AG04450 (cell line): ENCODE data around the gene DNM3. TPM values are rescaled to one million over a fixed set of nuclear protein-coding genes. Genes with fewer than 3 reads are reported as not detected.

Experiments
- CTCF ChIA-PET: fragments of 300-600, 350-600 bp; formaldehyde crosslinking; extraction: SDS; loops from one replicate; lab custom pipeline; 2022; ENCODE audit warnings: antibody characterized with exemption, inconsistent platforms; lab: Charles Lee
- POLR2A ChIA-PET: fragments of 350-600 bp; formaldehyde crosslinking; extraction: SDS; loops from one replicate; lab custom pipeline; 2021; ENCODE audit warnings: antibody characterized with exemption, inconsistent platforms; lab: Yijun Ruan, JAX
- DNase-seq: peaks from one replicate; pipeline ENCODE4 v3.0.0-alpha.2; 2011; ENCODE audit warnings: low read depth, low spot score
- H3K27ac ChIP-seq: one replicate; pipeline ENCODE4 v1.5.1; 2012; ENCODE audit warnings: low read depth, low read length, control low read depth
- H3K27me3 ChIP-seq: one replicate; pipeline ENCODE4 v1.6.0; 2012; ENCODE audit warnings: low read length; ENCODE audit not compliant: control insufficient read depth, insufficient read depth
- H3K4me3 ChIP-seq: 2 replicates; pipeline ENCODE4 v1.5.1; 2011; ENCODE audit warnings: mild to moderate bottlenecking, low read depth, low read length, control low read depth
- H3K9me3 ChIP-seq: 2 replicates; pipeline ENCODE4 v1.5.1; 2012; ENCODE audit warnings: low read length; ENCODE audit not compliant: control insufficient read depth, insufficient read depth
- polyA plus RNA-seq: library from polyadenylated mRNA; depleted of rRNA; stranded (reverse); fragments of >200 nt; gene quantifications from 2 replicates; pipeline ENCODE4 v1.2.3, GENCODE V29; 2011
- TF ChIP-seq, protein P1 (sequence below): IDR thresholded peaks from 2 replicates; pipeline ENCODE4 v1.5.1; 2011; ENCODE audit warnings: low read depth, low read length, control low read depth, inconsistent platforms

The DNM3 gene
- polyA plus RNA-seq, 1 experiment, result 0.37 TPM

DNA sequence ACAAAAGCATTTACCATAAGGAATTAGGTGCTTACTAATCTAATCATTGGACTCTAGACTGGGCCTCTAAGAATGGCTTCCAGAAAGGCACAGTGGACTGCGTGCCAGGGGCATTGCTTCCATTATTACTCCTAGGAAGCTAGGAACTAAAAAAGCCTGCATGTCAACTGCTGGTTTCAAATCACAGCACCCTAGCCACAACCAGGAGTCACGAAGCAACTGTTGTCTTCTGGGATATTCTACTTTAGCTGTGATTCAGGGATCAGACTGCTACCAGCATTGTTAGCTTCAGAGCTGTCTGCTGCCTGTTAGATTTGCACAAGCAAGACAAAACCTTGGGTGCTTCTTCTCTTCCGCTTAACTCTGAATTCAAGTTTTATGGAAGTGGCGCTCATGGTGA is 38.3 kb downstream of the DNM3 start:
- H3K27me3 ChIP-seq, result no peaks in the 10 kb centered on the region
- no peaks in the 10 kb centered on the region for H3K9me3 ChIP-seq
- no peak overlapping the region for H3K27ac ChIP-seq
- H3K4me3 ChIP-seq, result no peak overlapping the region
- CTCF ChIA-PET, result no interaction called here
- TF ChIP-seq, protein P1, sequence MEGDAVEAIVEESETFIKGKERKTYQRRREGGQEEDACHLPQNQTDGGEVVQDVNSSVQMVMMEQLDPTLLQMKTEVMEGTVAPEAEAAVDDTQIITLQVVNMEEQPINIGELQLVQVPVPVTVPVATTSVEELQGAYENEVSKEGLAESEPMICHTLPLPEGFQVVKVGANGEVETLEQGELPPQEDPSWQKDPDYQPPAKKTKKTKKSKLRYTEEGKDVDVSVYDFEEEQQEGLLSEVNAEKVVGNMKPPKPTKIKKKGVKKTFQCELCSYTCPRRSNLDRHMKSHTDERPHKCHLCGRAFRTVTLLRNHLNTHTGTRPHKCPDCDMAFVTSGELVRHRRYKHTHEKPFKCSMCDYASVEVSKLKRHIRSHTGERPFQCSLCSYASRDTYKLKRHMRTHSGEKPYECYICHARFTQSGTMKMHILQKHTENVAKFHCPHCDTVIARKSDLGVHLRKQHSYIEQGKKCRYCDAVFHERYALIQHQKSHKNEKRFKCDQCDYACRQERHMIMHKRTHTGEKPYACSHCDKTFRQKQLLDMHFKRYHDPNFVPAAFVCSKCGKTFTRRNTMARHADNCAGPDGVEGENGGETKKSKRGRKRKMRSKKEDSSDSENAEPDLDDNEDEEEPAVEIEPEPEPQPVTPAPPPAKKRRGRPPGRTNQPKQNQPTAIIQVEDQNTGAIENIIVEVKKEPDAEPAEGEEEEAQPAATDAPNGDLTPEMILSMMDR, result no peak
- POLR2A ChIA-PET, result no interaction called here
- DNase-seq, result no peak

- no peak overlapping the region for H3K27ac ChIP-seq
- H3K4me3 ChIP-seq, result no peak overlapping the region
- POLR2A ChIA-PET, result no interaction called here
- no peaks in the 10 kb centered on the region for H3K27me3 ChIP-seq
- DNase-seq, result no peak
- TF ChIP-seq, protein P1, result no peak
- no peaks in the 10 kb centered on the region for H3K9me3 ChIP-seq
- CTCF ChIA-PET, result no interaction called here
These were observed 40.1 kb downstream of the DNM3 start for GRCh38 chr1:171881442-171881841.

DNA sequence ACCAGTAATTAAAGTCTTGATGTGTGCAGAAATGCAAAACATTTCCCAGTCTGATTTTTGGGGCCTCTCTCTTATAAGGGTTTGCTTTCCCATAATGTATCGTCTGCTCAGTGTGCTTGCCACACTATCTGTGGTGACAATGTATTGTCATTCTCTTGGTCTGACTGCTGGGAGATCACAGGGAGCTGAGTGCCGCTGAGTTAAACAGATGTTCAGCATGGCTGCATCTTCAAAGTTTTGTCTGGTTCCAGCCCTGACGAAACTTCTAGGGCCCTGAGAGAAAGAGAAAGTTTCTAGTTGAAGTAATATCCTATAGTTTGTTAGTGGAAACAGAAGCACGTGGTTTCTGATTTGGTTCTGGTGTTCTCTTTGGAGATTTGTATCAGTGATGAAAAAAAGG is 42.6 kb downstream of the DNM3 start:
- TF ChIP-seq, protein P1, result no peak
- POLR2A ChIA-PET, result no interaction called here
- CTCF ChIA-PET, result no interaction called here

DNA sequence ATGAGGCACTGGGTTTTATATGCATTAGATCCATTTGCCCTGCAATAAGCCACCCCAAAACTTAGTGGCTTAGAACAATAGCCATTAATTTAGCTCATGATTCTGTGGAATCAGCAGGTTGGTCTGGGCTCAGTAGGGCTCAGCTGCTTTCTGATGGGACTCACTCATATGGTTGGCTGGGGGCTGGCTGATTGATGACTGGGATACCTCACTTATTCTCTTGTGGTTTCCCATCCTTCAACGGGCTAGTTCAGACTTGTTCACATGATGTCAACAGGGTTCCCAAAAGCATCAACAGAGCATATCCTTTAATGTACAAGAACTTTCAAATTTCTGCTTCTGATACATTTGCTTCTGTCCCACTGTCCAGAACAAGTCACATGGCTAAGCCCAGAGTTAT is 43.2 kb downstream of the DNM3 start:
- Histone ChIP-seq H3K9me3 (no peaks in the 10 kb centered on the region), H3K27me3 (no peaks in the 10 kb centered on the region), H3K4me3 (no peak overlapping the region), H3K27ac (no peak overlapping the region)
- TF ChIP-seq, protein P1, result no peak
- CTCF ChIA-PET, result no interaction called here
- no peak for DNase-seq
- POLR2A ChIA-PET, result no interaction called here

More for the DNA sequence above, 42.6 kb downstream of the DNM3 start:
- no peaks in the 10 kb centered on the region for H3K9me3 ChIP-seq
- no peak overlapping the region for H3K27ac ChIP-seq
- no peaks in the 10 kb centered on the region for H3K27me3 ChIP-seq
- H3K4me3 ChIP-seq, result no peak overlapping the region
- no peak for DNase-seq

DNA sequence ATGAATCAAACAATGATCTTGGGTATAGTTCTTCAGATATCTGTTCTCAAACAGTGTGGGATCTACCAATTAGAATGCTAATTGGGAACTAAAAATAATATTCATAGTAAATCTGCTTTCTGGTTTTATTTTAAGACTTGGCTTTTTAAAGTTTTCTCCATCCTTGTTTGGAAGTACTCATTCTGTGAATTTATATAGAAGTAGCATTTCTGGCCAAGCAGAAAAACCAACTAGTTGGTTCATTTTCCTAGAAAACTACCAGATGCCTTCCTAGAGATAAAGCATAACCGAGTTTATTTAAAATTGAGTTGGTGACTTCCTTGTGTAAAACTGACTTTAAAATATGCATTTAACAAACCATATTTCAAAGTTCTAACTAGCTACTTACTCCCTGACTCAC is 48.8 kb downstream of the DNM3 start:
- TF ChIP-seq, protein P1, result no peak

More for the DNA sequence above, 48.8 kb downstream of the DNM3 start:
- Histone ChIP-seq H3K9me3 (no peaks in the 10 kb centered on the region), H3K4me3 (no peak overlapping the region), H3K27ac (no peak overlapping the region), H3K27me3 (no peaks in the 10 kb centered on the region)
- CTCF ChIA-PET, result no interaction called here
- POLR2A ChIA-PET, result no interaction called here
- DNase-seq, result no peak
